Measurements from ENCODE around the gene ZDHHC7. TPM values are rescaled to one million over a fixed set of nuclear protein-coding genes. Genes with fewer than 3 reads are reported as not detected.

The ZDHHC7 gene
- total and polyA plus RNA-seq, 9 of the 15 experiments (the other 6 are each of a cell fraction or from before 2014, with no cell fraction given), result 1.7 to 49.7 (median 37.4) TPM

DNA sequence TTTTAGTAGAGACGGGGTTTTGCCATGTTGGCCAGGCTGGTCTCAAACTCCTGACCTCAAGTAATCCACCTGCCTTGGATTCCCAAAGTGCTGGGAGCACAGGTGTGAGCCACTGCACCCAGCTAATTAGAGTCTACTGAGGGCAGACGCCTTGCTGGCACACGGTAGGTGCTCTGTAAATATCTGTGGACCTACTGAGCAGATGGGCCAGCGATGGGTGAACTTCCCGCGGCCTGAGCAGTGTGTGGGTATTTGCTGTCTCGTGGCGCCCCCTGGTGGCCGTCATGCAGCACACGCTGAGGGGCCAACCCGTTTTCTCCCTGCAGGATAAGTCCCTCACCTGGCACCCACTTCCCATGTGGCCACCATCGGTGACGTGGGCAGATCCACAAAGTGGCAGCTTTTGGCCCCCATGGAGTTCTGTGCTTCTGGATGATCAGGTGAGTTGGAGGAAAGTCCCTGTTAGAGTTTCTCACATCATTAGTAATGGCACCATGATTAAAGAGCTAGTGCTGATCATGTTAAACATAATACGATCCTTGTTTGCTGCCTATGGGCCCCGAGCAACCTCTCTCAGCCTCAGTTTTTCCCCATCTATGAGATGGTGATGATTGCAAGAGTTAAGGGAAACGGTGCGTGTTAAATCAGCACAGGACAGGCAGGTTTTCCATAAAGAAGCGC, 40.7 kb downstream of the ZDHHC7 start (continued):
- TF ChIP-seq, protein P1, sequence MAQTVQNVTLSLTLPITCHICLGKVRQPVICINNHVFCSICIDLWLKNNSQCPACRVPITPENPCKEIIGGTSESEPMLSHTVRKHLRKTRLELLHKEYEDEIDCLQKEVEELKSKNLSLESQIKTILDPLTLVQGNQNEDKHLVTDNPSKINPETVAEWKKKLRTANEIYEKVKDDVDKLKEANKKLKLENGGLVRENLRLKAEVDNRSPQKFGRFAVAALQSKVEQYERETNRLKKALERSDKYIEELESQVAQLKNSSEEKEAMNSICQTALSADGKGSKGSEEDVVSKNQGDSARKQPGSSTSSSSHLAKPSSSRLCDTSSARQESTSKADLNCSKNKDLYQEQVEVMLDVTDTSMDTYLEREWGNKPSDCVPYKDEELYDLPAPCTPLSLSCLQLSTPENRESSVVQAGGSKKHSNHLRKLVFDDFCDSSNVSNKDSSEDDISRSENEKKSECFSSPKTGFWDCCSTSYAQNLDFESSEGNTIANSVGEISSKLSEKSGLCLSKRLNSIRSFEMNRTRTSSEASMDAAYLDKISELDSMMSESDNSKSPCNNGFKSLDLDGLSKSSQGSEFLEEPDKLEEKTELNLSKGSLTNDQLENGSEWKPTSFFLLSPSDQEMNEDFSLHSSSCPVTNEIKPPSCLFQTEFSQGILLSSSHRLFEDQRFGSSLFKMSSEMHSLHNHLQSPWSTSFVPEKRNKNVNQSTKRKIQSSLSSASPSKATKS (CRISPR knock-in tag; IDR thresholded peaks at IDR 0.05), result no peak
- TF ChIP-seq CBX5 (IDR thresholded peaks at IDR 0.05; ENCODE audit: borderline replicate concordance, low read depth) (no peak), ZNF780A (CRISPR knock-in tag; IDR thresholded peaks at IDR 0.05) (no peak), THRB (CRISPR knock-in tag; conservative IDR thresholded peaks at IDR 0.05) (no peak), NBN (IDR thresholded peaks at IDR 0.05; ENCODE audit: low read depth) (no peak), TCF7L2 (IDR thresholded peaks at IDR 0.05; ENCODE audit: low read depth, low read length) (no peak), ZNF24 (IDR thresholded peaks at IDR 0.05) (peak; percentile 67; the same call in 1 of the 2 replicates), ELF2 (CRISPR knock-in tag; IDR thresholded peaks at IDR 0.05) (no peak), SRSF7 (optimal IDR thresholded peaks at IDR 0.05; ENCODE audit: low read depth, low read length) (no peak), CHD7 (IDR thresholded peaks at IDR 0.05; ENCODE audit: low read depth, low read length) (no peak), NCOA2 (IDR thresholded peaks at IDR 0.05; ENCODE audit: partially characterized antibody in 2 of 2) (no peak), MTA3 (IDR thresholded peaks at IDR 0.05; ENCODE audit: borderline replicate concordance) (no peak; the same call in 1 of the 2 replicates)

Measured in K562 (cell line).